ENCODE data around the gene ART1.

Gene ART1

GRCh38 chr11:3712274-3712673 is 67.3 kb downstream of the ART1 start:
- no peak for DNase-seq (ENCODE audit: low read depth in 3 of 3, low spot score in 1 of 3)
